ENCODE data around the gene RAP1B.
A peak's percentile ranks its signal among the peaks of the same experiment; 100 is the strongest.

Gene RAP1B

GRCh38 chr12:68619541-68619940 is 8.8 kb downstream of the RAP1B start:
- no peak for DNase-seq
- TF ChIP-seq POLR2A (IDR thresholded peaks at IDR 0.05; ENCODE audit: low read length) (no peak), GATA1 (IDR thresholded peaks at IDR 0.05; ENCODE audit: low read depth, low read length) (no peak)

GRCh38 chr12:68620519-68621471 is 10.1 kb downstream of the RAP1B start:
- peak; percentile 19 to 32 for DNase-seq
- TF ChIP-seq GATA1 (IDR thresholded peaks at IDR 0.05; ENCODE audit: low read depth, low read length): no peak
- no peak for TF ChIP-seq POLR2A (IDR thresholded peaks at IDR 0.05; ENCODE audit: low read length)

GRCh38 chr12:68621472-68622081 is 10.9 kb downstream of the RAP1B start:
- no peak for TF ChIP-seq POLR2A (IDR thresholded peaks at IDR 0.05; ENCODE audit: low read length)
- TF ChIP-seq GATA1 (IDR thresholded peaks at IDR 0.05; ENCODE audit: low read depth, low read length): no peak
- DNase-seq: peak in 1 of 2 experiments; percentile 26

GRCh38 chr12:68622250-68622649 is 11.6 kb downstream of the RAP1B start:
- peak in 1 of 2 experiments; percentile 35 for DNase-seq
- TF ChIP-seq POLR2A (IDR thresholded peaks at IDR 0.05; ENCODE audit: low read length): no peak
- TF ChIP-seq GATA1 (IDR thresholded peaks at IDR 0.05; ENCODE audit: low read depth, low read length): no peak

- TF ChIP-seq POLR2A (IDR thresholded peaks at IDR 0.05; ENCODE audit: low read length) (no peak), GATA1 (IDR thresholded peaks at IDR 0.05; ENCODE audit: low read depth, low read length) (no peak)
- DNase-seq: no peak
These were observed 12.4 kb downstream of the RAP1B start for GRCh38 chr12:68623059-68623458.

GRCh38 chr12:68623984-68624383 is 13.3 kb downstream of the RAP1B start:
- no peak for TF ChIP-seq POLR2A (IDR thresholded peaks at IDR 0.05; ENCODE audit: low read length)
- TF ChIP-seq GATA1 (IDR thresholded peaks at IDR 0.05; ENCODE audit: low read depth, low read length): no peak
- DNase-seq: no peak

GRCh38 chr12:68624933-68625332 is 14.2 kb downstream of the RAP1B start:
- DNase-seq: no peak
- TF ChIP-seq POLR2A (IDR thresholded peaks at IDR 0.05; ENCODE audit: low read length): no peak
- no peak for TF ChIP-seq GATA1 (IDR thresholded peaks at IDR 0.05; ENCODE audit: low read depth, low read length)

GRCh38 chr12:68627673-68628319 is 17.1 kb downstream of the RAP1B start:
- no peak for TF ChIP-seq GATA1 (IDR thresholded peaks at IDR 0.05; ENCODE audit: low read depth, low read length)
- no peak for TF ChIP-seq POLR2A (IDR thresholded peaks at IDR 0.05; ENCODE audit: low read length)
- peak; percentile 13 to 18 for DNase-seq

- TF ChIP-seq GATA1 (IDR thresholded peaks at IDR 0.05; ENCODE audit: low read depth, low read length): no peak
- TF ChIP-seq POLR2A (IDR thresholded peaks at IDR 0.05; ENCODE audit: low read length): no peak
- DNase-seq: no peak
These were observed 18.0 kb downstream of the RAP1B start for GRCh38 chr12:68628698-68629097.

GRCh38 chr12:68630050-68630449 is 19.4 kb downstream of the RAP1B start:
- peak in 1 of 2 experiments; percentile 17 for DNase-seq
- TF ChIP-seq GATA1 (IDR thresholded peaks at IDR 0.05; ENCODE audit: low read depth, low read length) (no peak), POLR2A (IDR thresholded peaks at IDR 0.05; ENCODE audit: low read length) (no peak)

GRCh38 chr12:68630598-68630997 is 19.9 kb downstream of the RAP1B start:
- TF ChIP-seq POLR2A (IDR thresholded peaks at IDR 0.05; ENCODE audit: low read length): no peak
- no peak for TF ChIP-seq GATA1 (IDR thresholded peaks at IDR 0.05; ENCODE audit: low read depth, low read length)

GRCh38 chr12:68631227-68631626 is 20.5 kb downstream of the RAP1B start:
- DNase-seq: no peak
- TF ChIP-seq GATA1 (IDR thresholded peaks at IDR 0.05; ENCODE audit: low read depth, low read length) (no peak), POLR2A (IDR thresholded peaks at IDR 0.05; ENCODE audit: low read length) (no peak)

More at GRCh38 chr12:68630598-68630997, 19.9 kb downstream of the RAP1B start:
- DNase-seq: no peak

GRCh38 chr12:68632486-68632885 is 21.8 kb downstream of the RAP1B start:
- TF ChIP-seq POLR2A (IDR thresholded peaks at IDR 0.05; ENCODE audit: low read length) (no peak), GATA1 (IDR thresholded peaks at IDR 0.05; ENCODE audit: low read depth, low read length) (no peak)
- no peak for DNase-seq

All from erythroblast (primary cell).